ENCODE measurements around the gene CLCA2.

Gene CLCA2

DNA sequence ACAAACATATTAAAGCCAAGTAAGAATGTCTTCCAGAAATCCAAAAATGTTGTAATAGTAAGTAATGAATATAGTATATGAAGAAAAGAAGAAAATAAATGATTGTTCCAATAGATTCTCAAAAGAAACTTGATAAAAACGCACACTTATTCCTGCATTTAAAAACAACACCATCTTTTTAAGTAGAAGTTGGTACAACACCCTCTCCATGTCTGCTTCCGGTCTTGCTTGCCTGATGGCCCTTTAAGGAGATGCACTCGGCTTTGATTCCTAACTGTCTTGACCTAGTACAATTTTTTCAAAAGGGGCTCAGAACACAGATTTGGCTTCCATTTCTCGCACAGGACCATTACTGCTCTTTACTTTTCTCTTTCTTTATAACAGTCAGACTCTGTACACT is 53.7 kb downstream of the CLCA2 start:
- no peak for DNase-seq

DNA sequence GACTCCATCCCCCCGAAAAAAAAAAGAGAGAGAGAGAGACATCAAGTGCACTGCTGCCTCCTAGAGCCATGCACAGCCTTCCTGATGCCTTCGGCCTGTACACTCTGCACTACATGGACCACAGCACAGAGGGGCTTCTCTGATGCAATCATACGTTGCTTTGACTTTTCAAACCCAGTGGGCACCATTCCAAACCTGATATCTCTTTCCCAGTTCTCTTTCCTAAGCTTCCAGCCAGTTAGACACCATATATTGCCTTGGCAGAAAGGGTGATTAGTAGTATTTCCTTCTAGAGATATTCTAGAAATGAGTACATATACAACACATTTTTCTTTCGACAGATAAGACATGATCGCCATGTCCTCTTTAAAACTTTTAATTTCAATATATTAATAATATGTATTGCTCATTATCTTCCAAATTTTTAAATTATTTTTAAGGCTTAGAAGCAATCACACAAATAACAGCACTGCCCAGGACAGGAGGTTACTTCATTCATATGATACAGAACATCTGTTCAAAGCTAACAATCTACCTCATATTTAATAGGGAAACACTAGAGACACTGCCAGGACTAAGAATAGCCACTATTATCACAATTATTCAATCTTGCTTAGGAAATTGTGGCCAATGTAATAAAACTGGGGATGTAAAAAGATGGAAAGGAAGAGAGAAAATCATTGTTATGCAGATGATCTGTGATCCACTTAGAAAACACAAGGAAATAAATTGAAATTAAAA is 54.6 kb downstream of the CLCA2 start:
- DNase-seq = no peak

- no peak for DNase-seq
Observed at GRCh38 chr1:86481966-86482365, 58.0 kb downstream of the CLCA2 start.

DNA sequence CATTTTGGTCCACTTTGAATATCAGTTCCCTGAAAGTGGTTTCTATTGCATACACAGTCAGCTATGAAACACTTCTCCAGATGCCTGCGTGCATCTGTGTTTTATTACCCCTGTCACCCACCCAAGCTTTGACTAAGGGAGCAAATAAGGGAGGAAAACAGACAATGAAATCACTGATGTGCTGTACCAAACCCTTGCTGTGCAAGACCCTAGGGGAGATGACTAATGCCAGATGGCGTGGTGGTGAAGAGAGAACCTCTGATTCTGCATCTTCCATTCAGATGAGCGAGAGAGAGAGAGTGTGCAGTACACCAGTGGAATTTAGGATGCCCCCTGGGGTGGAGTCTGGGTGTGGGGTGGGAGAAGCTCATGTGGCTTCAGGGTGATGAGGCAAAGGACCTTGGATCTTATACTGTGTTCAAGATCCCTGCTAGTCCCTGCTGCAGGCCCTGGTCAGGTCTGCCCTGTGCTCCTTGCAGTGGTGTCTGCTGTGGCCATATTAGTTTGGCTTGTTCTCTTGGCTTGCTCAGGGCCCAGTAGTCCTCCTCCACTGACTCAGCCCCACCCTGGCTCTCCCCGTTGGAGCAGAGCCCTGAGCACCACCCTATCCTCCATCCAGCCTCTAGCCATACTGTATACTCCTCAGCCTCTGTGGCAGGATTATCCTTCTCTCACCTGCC is 63.3 kb downstream of the CLCA2 start:
- no peak for DNase-seq

- no peak for DNase-seq
Observed at GRCh38 chr1:86487811-86488141, 63.8 kb downstream of the CLCA2 start.

GRCh38 chr1:86489242-86489878 is 65.4 kb downstream of the CLCA2 start:
- no peak for DNase-seq

DNA sequence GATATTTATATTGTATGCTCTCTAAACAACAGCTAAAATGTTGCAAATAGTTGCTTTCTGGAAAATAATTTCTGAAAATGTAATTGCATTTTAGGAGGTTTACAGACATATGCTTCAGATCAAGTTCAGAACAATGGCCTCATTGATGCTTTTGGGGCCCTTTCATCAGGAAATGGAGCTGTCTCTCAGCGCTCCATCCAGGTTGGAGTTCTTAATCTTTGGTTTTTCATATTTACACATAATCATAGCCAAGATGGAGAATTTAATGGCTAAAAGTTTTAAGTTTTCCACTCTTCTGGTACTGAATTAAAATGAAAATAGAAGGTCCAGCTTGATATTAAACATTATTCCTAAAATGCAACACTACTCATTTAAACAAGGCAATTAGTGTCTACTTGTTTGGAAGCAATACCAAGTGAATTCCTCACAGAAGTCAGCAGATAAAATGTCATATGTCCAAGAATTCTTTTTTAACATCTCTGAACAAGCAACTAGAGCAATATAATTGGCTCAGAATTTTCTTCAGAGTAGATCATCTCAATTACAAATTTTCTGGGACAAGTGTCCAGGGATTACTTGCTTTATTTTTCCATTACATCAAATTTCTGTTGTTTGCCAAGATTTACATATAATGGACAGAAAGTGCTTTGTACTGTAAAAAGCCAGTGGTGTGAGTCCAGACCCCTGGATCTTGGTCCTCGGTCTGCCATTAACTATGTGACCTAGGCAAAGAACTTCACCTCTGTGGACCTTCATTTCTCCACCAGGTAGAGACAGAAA is 67.4 kb downstream of the CLCA2 start:
- DNase-seq = no peak

- no peak for DNase-seq
Observed at GRCh38 chr1:86498281-86498680, 74.3 kb downstream of the CLCA2 start.

- DNase-seq = no peak
Observed at GRCh38 chr1:86499987-86500593, 76.1 kb downstream of the CLCA2 start.

GRCh38 chr1:86500714-86501113 is 76.7 kb downstream of the CLCA2 start:
- DNase-seq = no peak

DNA sequence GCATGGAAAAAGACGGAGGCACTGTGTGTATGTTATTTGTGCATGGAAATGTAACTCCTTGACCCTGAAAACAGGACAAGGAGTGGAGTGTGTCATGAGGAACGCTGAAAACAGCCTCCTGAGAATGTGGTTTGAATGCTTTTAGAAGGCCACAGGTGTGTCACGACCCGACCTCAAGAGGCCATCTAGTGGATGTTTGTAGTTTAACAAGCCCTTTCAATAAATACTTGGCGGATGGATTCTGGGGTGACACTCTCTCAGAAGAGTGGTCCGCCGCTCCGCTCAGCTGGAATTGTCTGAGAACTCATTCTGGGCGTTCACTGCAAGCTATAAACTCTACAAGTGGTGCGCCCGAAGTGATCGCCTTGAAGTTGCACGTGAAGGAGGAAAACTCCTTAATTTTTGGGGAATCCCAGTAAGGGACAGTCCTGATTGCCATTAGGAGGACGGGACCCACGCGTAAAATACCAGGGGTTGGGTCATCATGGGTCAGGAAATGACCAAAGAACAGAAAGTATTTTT is 78.2 kb downstream of the CLCA2 start:
- peak; percentile 71 for DNase-seq

GRCh38 chr1:86502721-86503405 is 78.9 kb downstream of the CLCA2 start:
- no peak for DNase-seq

DNA sequence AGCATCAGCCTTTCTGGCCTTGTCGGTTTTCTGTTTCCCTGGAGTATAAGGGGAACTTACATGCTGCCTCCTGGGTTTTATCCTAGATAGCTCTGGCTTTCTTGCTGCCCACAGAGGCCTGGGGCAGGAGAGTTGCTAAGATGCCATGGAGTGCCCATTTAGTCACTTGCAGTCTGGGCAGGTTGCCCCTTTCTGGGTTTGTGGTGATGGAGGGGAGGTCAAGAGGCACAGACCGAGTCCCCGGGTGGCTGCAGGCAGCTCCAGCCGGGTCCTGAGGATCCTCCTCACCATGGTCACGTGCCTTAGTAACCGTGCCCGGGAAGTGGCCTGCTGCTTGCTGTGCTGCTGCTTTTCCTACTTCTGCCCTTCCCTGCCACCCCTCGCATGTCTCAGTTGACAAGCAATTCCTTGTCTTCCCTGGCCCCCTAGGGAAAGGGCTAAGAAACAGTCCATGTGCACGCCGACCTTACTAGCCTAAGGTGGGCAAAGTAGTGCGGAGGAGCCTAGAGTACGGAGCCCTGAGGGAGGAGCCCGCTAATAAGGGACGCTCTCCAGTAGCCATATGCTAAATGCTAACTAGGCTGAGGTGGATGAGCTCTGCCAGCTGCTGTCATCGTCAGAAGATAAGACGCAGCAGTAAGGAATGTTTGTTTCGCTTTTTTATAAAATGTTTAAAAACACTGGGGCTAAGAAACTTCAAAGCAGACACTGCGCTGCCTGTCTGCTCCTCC is 79.6 kb downstream of the CLCA2 start:
- DNase-seq = no peak

DNA sequence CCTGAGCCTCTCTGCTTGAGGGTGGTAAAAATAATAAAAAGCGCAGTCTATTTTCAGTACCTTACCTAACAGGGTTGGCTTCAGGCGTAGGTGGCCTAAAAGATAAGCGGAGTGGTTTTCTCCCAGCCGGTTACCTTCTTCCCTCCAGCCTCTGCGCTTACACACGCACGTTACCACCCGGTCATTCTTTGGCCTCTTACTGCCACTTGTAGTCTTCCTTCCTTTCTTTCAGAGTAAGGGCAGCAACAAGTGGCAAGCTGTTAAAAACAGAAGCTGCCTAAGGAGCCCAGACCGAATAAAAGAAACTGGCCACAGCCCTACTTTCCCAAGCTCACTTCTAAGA is 80.1 kb downstream of the CLCA2 start:
- DNase-seq = no peak

- DNase-seq = no peak
Observed at GRCh38 chr1:86504895-86505563, 81.1 kb downstream of the CLCA2 start.

DNA sequence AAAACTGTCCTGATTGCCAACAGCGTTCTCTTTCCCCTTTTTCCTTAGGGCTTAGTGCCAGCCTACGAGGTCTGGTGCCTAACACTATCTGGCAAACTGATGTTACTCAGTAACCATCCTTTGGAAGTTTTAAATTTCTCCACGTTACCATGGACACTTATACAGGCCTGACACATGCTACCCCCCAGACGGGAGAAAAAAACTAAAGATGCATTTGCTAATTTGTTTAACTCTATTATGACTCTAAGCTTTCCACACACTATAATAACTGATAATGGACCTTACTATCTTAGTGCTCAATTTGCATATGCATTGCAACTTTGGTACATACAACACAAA is 81.6 kb downstream of the CLCA2 start:
- DNase-seq = no peak

All from activated effector memory CD4-positive, alpha-beta T cell treated with anti-CD3 and anti-CD28 coated beads, Interleukin-2, amount 50 U/mL, for 16 hours (primary cell).